GM23248 (cell line): ENCODE measurements around the gene FAXDC2.

ENCODE experiments used
- EZH2 ChIP-seq: fragments of 200-600 bp; sonication (generic); IDR thresholded peaks from 2 replicates; pipeline ENCODE4 v1.6.1; 2018; ENCODE audit warnings: antibody characterized with exemption, mild to moderate bottlenecking; ENCODE audit not compliant: insufficient read depth, poor library complexity, severe bottlenecking
- EZH2phosphoT487 ChIP-seq: fragments of 200-600 bp; sonication (generic); IDR thresholded peaks from 2 replicates; pipeline ENCODE4 v1.6.1; 2018; ENCODE audit warnings: antibody characterized with exemption, moderate library complexity, mild to moderate bottlenecking, low read depth; ENCODE audit not compliant: insufficient read depth

DNA sequence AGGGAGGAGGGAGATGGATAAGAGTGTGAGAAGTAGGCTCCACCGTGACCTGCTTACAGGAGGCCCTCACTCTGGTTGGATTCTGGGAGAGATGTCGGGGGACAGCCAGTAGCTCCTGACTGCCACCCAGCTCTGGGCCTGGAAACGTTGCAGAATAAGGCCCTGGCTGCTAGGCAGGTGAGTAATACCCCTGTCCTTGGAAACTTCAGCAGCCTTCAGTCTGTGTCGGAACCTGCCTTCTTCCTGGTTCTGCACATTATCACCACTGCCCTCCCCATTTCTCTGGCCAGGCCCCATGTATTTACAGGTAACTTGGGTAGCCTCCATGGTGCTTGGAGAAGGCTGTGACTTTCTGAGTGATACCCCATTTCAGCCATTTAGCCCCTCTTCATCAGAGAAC lies 26.8 kb downstream of the FAXDC2 start:
- TF ChIP-seq EZH2, result no peak
- no peak for TF ChIP-seq EZH2phosphoT487
